Neural progenitor cell (in vitro differentiated cells): Measurements from ENCODE around the gene TBL1X.

Source experiments
- EZH2phosphoT487 ChIP-seq: fragments of 200-600 bp; sonication (generic); IDR thresholded peaks from 2 replicates; pipeline ENCODE4 v1.6.1; 2017; ENCODE audit warnings: antibody characterized with exemption
- TF ChIP-seq, protein P1 (sequence below): fragments of 200-600 bp; sonication (generic); IDR thresholded peaks from 2 replicates; pipeline ENCODE4 v1.5.1; 2017; ENCODE audit warnings: antibody characterized with exemption, mild to moderate bottlenecking

DNA sequence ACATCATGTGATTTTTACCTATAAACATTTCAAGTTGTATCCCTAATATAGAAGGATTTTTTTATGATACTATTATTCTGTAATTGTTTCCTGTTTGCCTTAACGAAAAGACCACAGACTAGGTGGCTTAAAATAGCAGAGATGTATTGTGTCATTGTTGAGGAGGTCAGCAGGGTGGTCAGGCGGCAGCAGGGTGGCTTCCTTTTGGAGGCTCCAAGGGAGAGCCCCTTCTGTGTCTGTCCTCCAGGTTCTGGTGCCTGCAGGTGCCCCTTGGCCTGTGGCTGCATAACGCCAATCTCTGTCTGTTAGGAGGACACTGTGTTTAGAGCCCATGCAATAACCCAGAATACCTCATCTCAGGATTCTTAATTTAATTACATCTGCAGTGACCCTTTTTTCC is 118.1 kb downstream of the TBL1X start:
- TF ChIP-seq, protein P1, sequence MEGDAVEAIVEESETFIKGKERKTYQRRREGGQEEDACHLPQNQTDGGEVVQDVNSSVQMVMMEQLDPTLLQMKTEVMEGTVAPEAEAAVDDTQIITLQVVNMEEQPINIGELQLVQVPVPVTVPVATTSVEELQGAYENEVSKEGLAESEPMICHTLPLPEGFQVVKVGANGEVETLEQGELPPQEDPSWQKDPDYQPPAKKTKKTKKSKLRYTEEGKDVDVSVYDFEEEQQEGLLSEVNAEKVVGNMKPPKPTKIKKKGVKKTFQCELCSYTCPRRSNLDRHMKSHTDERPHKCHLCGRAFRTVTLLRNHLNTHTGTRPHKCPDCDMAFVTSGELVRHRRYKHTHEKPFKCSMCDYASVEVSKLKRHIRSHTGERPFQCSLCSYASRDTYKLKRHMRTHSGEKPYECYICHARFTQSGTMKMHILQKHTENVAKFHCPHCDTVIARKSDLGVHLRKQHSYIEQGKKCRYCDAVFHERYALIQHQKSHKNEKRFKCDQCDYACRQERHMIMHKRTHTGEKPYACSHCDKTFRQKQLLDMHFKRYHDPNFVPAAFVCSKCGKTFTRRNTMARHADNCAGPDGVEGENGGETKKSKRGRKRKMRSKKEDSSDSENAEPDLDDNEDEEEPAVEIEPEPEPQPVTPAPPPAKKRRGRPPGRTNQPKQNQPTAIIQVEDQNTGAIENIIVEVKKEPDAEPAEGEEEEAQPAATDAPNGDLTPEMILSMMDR = no peak
- no peak for TF ChIP-seq EZH2phosphoT487
